SK-N-SH (cell line): ENCODE data around the gene MC4R.

Experiments used
- RFX5 ChIP-seq: IDR thresholded peaks from 2 replicates; pipeline ENCODE4 v1.6.1; 2012; ENCODE audit warnings: mild to moderate bottlenecking, improper control_type of control experiment, low read length
- TCF12 ChIP-seq: IDR thresholded peaks from 2 replicates; pipeline ENCODE4 v1.4.0; 2012

DNA sequence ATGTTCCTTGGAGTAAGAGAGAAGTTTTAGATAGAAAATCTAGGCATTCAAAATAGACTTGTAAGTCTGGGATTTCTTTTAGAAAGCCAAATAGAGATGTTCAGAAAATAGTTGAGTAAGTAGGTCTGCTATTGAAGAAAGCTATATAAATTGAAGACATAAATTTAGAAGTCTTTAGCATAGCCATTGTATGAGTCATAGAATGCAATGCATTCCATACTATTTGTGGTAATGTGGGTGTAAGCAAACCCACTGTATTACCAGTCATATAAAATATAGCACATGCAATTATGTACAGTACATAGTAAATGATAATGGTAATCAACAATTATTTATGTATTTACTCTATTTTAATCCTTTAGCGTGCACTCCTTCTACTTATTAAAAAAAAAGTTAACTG lies 14.1 kb downstream of the MC4R start:
- TF ChIP-seq TCF12 (peak; percentile 34), RFX5 (no peak)
